GM23248 (cell line): ENCODE measurements around the gene CLCF1. TPM values are rescaled to one million over a fixed set of nuclear protein-coding genes. Genes with fewer than 3 reads are reported as not detected.

Experiments
- DNase-seq: peaks from one replicate; pipeline ENCODE4 v3.0.0-alpha.2; 2015
- H2AFZ ChIP-seq: fragments of 200-600 bp; sonication (generic); 2 replicates; pipeline ENCODE4 v1.6.1; 2016; ENCODE audit warnings: antibody characterized with exemption
- H3F3A ChIP-seq: fragments of 200-600 bp; sonication (generic); 2 replicates; pipeline ENCODE4 v1.6.1; 2016; ENCODE audit warnings: mild to moderate bottlenecking, antibody characterized with exemption, mixed run types; ENCODE audit not compliant: insufficient read depth
- H3K27ac ChIP-seq: fragments of 200-600 bp; sonication (generic); 2 replicates; pipeline ENCODE4 v1.5.1; 2016; ENCODE audit warnings: mild to moderate bottlenecking
- H3K27me3 ChIP-seq: fragments of 200-600 bp; sonication (generic); replicated peaks from 2 replicates; pipeline ENCODE4 v1.6.1; 2016; ENCODE audit warnings: mild to moderate bottlenecking; ENCODE audit not compliant: insufficient read depth
- H3K36me3 ChIP-seq: fragments of 200-600 bp; sonication (generic); 2 replicates; pipeline ENCODE4 v1.6.1; 2016; ENCODE audit warnings: low read depth, mild to moderate bottlenecking
- H3K4me1 ChIP-seq: fragments of 200-600 bp; sonication (generic); 2 replicates; pipeline ENCODE4 v1.6.1; 2016; ENCODE audit warnings: mild to moderate bottlenecking; ENCODE audit not compliant: insufficient read depth
- H3K4me2 ChIP-seq: fragments of 200-600 bp; sonication (generic); one replicate; pipeline ENCODE4 v1.6.1; 2016; ENCODE audit warnings: mild to moderate bottlenecking; ENCODE audit not compliant: unreplicated experiment
- H3K4me3 ChIP-seq: fragments of 200-600 bp; sonication (generic); 2 replicates; pipeline ENCODE4 v1.5.1; 2016; ENCODE audit warnings: mild to moderate bottlenecking
- H3K79me2 ChIP-seq: fragments of 200-600 bp; sonication (generic); 2 replicates; pipeline ENCODE4 v1.6.1; 2016; ENCODE audit warnings: mild to moderate bottlenecking; ENCODE audit not compliant: insufficient read depth
- H3K9ac ChIP-seq: fragments of 200-600 bp; sonication (generic); 2 replicates; pipeline ENCODE4 v1.6.1; 2016; ENCODE audit warnings: mild to moderate bottlenecking
- H3K9me2 ChIP-seq: fragments of 200-600 bp; sonication (generic); 2 replicates; pipeline ENCODE4 v1.6.1; 2016; ENCODE audit warnings: mixed run types, mild to moderate bottlenecking, moderate library complexity; ENCODE audit not compliant: insufficient read depth
- H3K9me3 ChIP-seq: fragments of 200-600 bp; sonication (generic); one replicate; pipeline ENCODE4 v1.6.1; 2017; ENCODE audit warnings: low read depth
- H4K20me1 ChIP-seq: fragments of 200-600 bp; sonication (generic); 2 replicates; pipeline ENCODE4 v1.6.0; 2016; ENCODE audit not compliant: insufficient read depth
- EZH2 ChIP-seq: fragments of 200-600 bp; sonication (generic); IDR thresholded peaks from 2 replicates; pipeline ENCODE4 v1.6.1; 2018; ENCODE audit warnings: antibody characterized with exemption, mild to moderate bottlenecking; ENCODE audit not compliant: insufficient read depth, poor library complexity, severe bottlenecking
- EZH2phosphoT487 ChIP-seq: fragments of 200-600 bp; sonication (generic); IDR thresholded peaks from 2 replicates; pipeline ENCODE4 v1.6.1; 2018; ENCODE audit warnings: antibody characterized with exemption, moderate library complexity, mild to moderate bottlenecking, low read depth; ENCODE audit not compliant: insufficient read depth
- WGBS, 2 experiments: methylation state at CpG; one replicate each; pipeline ENCODE4 v1.1.6; 2015 to 2017; ENCODE audit warnings: low lambda C conversion rate in 2 of 2, low coverage in 1 of 2; ENCODE audit errors: missing lambda C conversion rate in 2 of 2; 5-methylcytosine and 5-hydroxymethylcytosine counted together
- in situ Hi-C: fragments of 300-500 bp; cut with MboI; formaldehyde crosslinking; loops from 2 replicates; pipeline ENCODE4 v1.15.0; 2020
- polyA plus RNA-seq: library from polyadenylated mRNA; unstranded; fragments of >200 nt; fragmentation: Nextera tagmentation; extraction: Ambion mirVana; gene quantifications from 2 replicates; pipeline ENCODE4 v1.2.1, GENCODE V29; 2016
- total RNA-seq: library from RNA; depleted of rRNA; stranded (reverse); fragments of >200 nt; shearing (Covaris generic); gene quantifications from 2 replicates; pipeline ENCODE4 v1.2.3, GENCODE V29; 2014

Gene CLCF1
- total and polyA plus RNA-seq, 2 experiments from 2014 or later, result 20.0 to 39.1 TPM

DNA sequence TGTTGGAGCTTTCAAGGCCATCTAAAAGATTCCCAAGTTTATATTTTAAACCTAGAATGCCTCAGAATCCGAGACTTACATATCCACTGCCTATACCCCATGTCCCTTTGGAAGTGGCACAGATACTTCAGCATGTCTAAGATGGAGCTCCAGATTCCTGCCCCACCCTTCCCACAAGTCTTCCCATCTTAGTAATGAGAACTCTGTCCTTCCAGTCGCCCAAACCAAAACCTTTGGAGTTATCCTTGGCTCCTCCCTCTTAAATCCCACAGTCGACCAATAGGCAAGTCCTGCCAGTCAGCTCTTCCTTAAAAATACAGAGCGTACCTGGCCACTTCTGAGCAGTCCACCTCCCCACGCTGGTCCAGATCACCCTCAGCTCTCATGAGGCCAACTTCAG, 24.4 kb downstream of the CLCF1 start:
- no peaks in the 10 kb centered on the region for H3K27me3 ChIP-seq
- 61 to 62% methylated on average over 5 of the region's 5 CpGs for WGBS, 2 experiments
- no peak for TF ChIP-seq EZH2phosphoT487
- TF ChIP-seq EZH2, result no peak
- no peak overlapping the region for H3K4me3 ChIP-seq
- no peak overlapping the region for H3K9ac ChIP-seq
- H3K4me2 ChIP-seq, result no peak overlapping the region
- peaks cover 54% of the 10 kb centered on the region for H3F3A ChIP-seq
- no peak for DNase-seq
- H3K27ac ChIP-seq, result peak overlapping the region; percentile 34
- no peaks in the 10 kb centered on the region for H3K9me2 ChIP-seq
- H3K36me3 ChIP-seq, result no peaks in the 10 kb centered on the region
- H3K4me1 ChIP-seq, result peaks cover 30% of the 10 kb centered on the region
- no peaks in the 10 kb centered on the region for H3K9me3 ChIP-seq
- peaks cover 17% of the 10 kb centered on the region for H3K79me2 ChIP-seq
- no peaks in the 10 kb centered on the region for H4K20me1 ChIP-seq
- H2AFZ ChIP-seq, result no peak overlapping the region
- in situ Hi-C loops, result no loop called here

DNA sequence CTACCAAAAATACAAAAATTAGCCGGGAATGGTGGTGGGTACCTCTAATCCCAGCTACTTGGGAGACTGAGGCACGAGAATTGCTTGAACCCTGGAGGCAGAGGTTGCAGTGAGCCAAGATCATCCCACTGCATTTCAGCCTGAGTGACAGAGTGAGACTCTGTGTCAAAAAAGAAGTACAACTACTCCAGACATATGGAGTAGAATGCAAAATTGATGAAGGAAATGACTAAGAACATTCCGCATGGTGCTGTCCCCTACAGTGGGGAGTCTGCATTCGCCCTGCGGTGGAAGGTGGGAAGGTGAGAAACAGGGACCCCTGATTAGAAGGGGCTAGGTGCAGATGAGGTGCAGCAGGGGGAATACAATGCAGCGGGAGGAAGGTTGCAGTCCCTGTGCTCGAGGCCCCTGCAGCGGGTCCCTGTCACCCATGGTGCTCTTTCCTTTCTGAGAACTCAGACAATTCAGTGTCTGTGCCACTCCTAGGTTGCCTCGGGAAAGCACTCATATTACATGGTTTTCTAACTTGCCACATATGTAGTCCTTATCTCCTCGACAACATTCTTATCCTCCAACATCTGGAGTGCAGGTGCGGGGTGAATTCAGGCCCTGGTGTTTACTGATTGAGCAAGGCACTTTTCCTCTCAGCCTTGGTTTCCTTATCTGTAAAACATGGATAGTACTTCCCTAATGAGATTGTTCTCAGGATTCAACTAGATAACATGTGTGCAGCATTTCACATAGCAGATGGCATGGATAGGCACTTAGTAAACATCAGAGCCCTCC, 25.2 kb downstream of the CLCF1 start:
- Histone ChIP-seq H3K9me2 (no peaks in the 10 kb centered on the region), H3K4me3 (no peak overlapping the region), H3K27me3 (no peaks in the 10 kb centered on the region), H3K9ac (no peak overlapping the region), H3K4me1 (peaks cover 27% of the 10 kb centered on the region), H3K79me2 (peaks cover 17% of the 10 kb centered on the region), H3F3A (peaks cover 51% of the 10 kb centered on the region), H3K4me2 (no peak overlapping the region), H3K27ac (peak overlapping the region; percentile 34), H3K9me3 (no peaks in the 10 kb centered on the region), H2AFZ (no peak overlapping the region), H4K20me1 (no peaks in the 10 kb centered on the region), H3K36me3 (no peaks in the 10 kb centered on the region)
- DNase-seq, result peak; percentile 47
- WGBS, 2 experiments, result 57 to 63% methylated on average over 11 of the region's 11 CpGs
- TF ChIP-seq EZH2, result no peak
- TF ChIP-seq EZH2phosphoT487, result no peak
- in situ Hi-C loops, result no loop called here

GRCh38 chr11:67345920-67346819, 27.2 kb downstream of the CLCF1 start:
- no peak overlapping the region for H3K4me3 ChIP-seq
- peaks cover 43% of the 10 kb centered on the region for H3F3A ChIP-seq
- 0 out of 2 replicates have a peak, but pooled peaks cover 6% of the 10 kb centered on the region for H3K79me2 ChIP-seq
- no peaks in the 10 kb centered on the region for H3K27me3 ChIP-seq
- peak overlapping the region; percentile 87 for H3K27ac ChIP-seq
- peak overlapping the region; percentile 28 for H3K4me2 ChIP-seq
- H3K9ac ChIP-seq, result peak overlapping the region; percentile 60
- in situ Hi-C loops, result no loop called here
- no peaks in the 10 kb centered on the region for H4K20me1 ChIP-seq
- TF ChIP-seq EZH2, result no peak
- no peak for TF ChIP-seq EZH2phosphoT487
- H3K9me2 ChIP-seq, result no peaks in the 10 kb centered on the region
- H3K9me3 ChIP-seq, result no peaks in the 10 kb centered on the region
- peak; percentile 88 for DNase-seq
- H3K36me3 ChIP-seq, result no peaks in the 10 kb centered on the region
- WGBS, 2 experiments, result 77 to 79% methylated on average over 7 of the region's 7 CpGs
- no peak overlapping the region for H2AFZ ChIP-seq
- H3K4me1 ChIP-seq, result peaks cover 27% of the 10 kb centered on the region

- Histone ChIP-seq H3K4me1 (peaks cover 27% of the 10 kb centered on the region), H2AFZ (no peak overlapping the region), H4K20me1 (no peaks in the 10 kb centered on the region), H3K27me3 (no peaks in the 10 kb centered on the region), H3K9me2 (no peaks in the 10 kb centered on the region), H3K4me3 (no peak overlapping the region), H3K9ac (no peak overlapping the region), H3K4me2 (no peak overlapping the region), H3F3A (peaks cover 37% of the 10 kb centered on the region), H3K9me3 (no peaks in the 10 kb centered on the region), H3K27ac (peak overlapping the region; percentile 87), H3K36me3 (no peaks in the 10 kb centered on the region), H3K79me2 (no peaks in the 10 kb centered on the region)
- in situ Hi-C loops, result no loop called here
- TF ChIP-seq EZH2phosphoT487 (no peak), EZH2 (no peak)
- DNase-seq, result no peak
- WGBS, 2 experiments, result 86 to 90% methylated on average over 8 of the region's 8 CpGs
Observed at GRCh38 chr11:67345247-67345919, 28.0 kb downstream of the CLCF1 start.
